KOPT-K1 (cell line): ENCODE data around the gene SLC25A45.
A peak's percentile ranks its signal among the peaks of the same experiment; 100 is the strongest.
"Not testable (repeated sequence)": the region's sequence is repeated elsewhere in the genome, so short reads cannot be mapped to it uniquely, and the experiment has no call there.

Experiments used
- H3K27ac ChIP-seq: fragments of 200-600 bp; sonication (generic); 2 replicates; pipeline ENCODE4 v1.5.1; 2016; ENCODE audit warnings: antibody characterized with exemption, mild to moderate bottlenecking, low read depth, low read length; ENCODE audit not compliant: poor library complexity, severe bottlenecking
- H3K36me3 ChIP-seq: fragments of 200-600 bp; sonication (generic); 2 replicates; pipeline ENCODE4 v1.5.1; 2017; ENCODE audit warnings: antibody characterized with exemption, mild to moderate bottlenecking, low read length, moderate library complexity; ENCODE audit not compliant: insufficient read depth
- H3K9me3 ChIP-seq: fragments of 200-600 bp; sonication (generic); 2 replicates; pipeline ENCODE4 v1.5.1; 2017; ENCODE audit warnings: antibody characterized with exemption, low read length, mild to moderate bottlenecking; ENCODE audit not compliant: insufficient read depth, poor library complexity, severe bottlenecking

Gene SLC25A45

DNA sequence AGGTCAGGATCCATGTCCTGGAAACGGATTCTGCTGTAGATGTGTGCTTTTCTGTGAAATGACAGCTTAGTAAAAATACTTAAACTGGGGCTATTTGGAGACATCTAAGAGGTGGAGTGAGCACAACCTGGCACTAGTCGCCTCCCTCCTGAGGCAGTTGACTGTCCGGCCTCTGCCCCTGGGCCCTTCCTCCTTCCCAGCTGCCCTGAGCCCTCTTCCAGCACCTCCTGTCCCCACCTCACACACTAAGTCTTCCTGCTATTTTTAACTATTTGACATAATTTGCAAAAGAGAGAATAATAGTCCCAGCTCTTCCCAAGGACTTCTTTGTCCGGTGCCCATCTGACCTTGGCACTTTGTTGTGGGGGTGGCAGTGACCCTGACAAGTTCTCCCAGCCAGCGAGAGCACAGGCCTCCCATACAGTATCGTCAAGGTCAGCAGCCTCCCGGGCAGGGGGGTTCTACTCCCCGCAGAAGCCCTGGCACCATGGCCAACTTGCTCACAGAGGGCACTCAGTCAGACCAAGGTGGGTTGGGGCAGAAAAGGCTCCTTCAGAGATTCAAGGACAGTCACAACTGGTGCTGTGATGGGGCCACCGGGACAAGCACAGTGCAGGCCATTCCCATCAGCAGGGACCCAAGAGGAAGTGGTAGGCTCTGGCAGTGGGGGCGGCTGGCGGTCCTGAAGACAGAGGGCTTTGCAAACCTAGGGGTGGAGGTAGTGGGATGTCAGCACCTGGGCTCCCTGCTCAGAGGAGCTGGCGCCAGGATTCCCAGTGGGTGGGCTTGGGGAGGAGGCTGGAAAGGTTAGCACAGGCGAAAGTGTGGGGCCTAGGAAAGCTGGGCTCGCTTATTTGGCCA, 34.6 kb upstream of the SLC25A45 start:
- Histone ChIP-seq H3K36me3 (peaks cover 13% of the 10 kb centered on the region; the same call in 1 of the 2 replicates), H3K27ac (peak overlapping the region; percentile 99)

DNA sequence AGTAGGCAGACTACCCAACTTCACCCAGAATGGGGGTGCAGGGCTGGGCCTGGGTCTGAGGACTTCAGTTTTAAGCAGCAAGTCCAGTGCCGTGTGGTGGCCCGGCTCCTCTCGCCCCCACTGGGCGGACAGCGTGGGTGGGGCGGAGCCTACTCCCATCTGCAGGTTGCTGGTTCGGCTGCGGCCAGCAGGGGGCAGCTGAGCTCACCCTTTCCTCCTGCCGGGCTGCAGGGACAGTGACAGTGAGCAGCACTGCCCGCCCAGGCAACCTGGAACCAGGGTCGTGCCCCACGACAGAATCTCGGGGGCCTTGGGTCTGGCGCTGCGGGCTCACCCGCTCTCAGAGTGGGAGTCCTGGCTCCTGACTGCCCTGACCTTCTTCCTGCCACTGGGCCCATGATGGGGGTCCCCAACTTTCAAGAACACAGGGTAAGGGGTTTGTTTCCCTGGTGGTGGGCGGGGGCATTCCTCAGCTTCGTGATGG, 33.9 kb upstream of the SLC25A45 start:
- Histone ChIP-seq H3K36me3 (peaks cover 19% of the 10 kb centered on the region), H3K27ac (peak overlapping the region; percentile 99), H3K9me3 (no peaks in the 10 kb centered on the region)

More for the DNA sequence above, 34.6 kb upstream of the SLC25A45 start:
- no peaks in the 10 kb centered on the region for H3K9me3 ChIP-seq

DNA sequence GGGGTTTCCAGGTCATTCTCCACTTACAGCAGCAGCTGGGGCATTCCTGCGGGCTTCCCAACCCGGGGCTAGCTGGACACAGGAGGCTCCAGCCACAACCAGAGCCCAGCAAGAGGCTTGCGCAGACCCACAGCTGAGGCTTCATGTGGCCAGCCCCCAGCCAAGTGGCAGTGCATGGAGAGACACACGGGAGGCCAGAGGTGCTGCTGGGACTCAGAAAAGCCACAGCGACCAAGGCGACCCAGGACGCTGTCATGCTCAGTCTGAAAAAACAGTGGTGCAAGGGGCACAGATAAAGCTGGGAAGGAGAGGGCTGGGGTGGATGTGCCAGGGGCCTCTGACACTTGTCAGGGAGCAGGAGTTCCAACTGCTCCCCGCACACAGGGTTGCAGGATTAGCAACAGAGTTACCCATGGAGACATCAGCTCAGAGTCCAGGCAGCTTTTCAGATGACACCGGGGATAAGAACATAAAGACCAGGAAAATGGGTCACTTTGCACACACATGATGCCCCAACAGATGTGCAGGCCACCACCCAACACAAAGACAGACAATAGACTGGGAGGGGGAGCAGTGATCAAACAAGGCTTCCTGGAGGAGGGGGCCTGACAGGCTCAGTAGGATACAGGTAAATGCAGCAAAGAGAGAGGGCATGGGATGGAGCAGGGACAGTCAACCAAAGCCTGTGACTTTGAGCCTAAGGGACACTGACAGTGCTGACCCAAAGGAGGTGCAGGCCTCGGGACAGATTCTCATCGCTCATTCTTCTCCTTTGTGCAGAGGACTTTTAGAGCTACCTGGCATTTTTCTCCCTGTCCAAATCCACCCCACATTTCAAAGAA, 33.3 kb upstream of the SLC25A45 start:
- H3K9me3 ChIP-seq: no peaks in the 10 kb centered on the region
- H3K27ac ChIP-seq: peak overlapping the region; percentile 99
- peaks cover 26% of the 10 kb centered on the region for H3K36me3 ChIP-seq

DNA sequence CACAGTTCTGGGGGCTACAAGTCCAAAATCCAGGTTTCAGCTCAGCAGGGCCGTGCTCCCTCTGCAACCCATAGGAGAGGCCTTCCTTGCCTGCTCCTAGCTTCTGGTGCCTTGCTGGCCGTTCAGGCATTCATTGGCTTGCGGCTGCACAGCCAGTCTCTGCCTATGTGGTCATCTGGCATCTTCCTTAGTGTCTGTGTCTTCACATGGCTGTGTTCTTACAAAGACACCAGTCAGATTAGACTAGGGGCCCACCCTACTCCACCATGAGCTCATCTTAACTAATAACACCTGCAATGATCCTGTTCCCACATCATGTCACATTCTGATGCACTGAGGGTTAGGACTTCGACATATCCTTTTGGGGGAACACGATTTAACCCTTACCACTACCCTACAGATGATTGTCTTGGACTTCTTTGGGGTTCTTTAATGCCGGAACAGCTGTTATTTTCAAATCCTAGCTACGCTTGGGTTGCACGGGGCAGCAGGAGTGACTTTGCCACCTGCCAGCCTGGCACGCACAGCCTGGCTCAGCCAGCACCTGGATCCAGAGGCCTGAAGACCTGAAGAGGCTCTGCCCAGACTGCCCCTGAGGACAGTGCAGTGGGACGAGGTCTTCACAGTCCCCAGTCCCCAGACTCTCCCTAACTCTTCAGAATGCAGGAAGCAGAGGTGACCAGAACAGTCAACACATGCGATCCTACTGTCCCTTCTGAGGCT, 32.5 kb upstream of the SLC25A45 start:
- Histone ChIP-seq H3K27ac (no peak overlapping the region), H3K36me3 (peaks cover 29% of the 10 kb centered on the region)

DNA sequence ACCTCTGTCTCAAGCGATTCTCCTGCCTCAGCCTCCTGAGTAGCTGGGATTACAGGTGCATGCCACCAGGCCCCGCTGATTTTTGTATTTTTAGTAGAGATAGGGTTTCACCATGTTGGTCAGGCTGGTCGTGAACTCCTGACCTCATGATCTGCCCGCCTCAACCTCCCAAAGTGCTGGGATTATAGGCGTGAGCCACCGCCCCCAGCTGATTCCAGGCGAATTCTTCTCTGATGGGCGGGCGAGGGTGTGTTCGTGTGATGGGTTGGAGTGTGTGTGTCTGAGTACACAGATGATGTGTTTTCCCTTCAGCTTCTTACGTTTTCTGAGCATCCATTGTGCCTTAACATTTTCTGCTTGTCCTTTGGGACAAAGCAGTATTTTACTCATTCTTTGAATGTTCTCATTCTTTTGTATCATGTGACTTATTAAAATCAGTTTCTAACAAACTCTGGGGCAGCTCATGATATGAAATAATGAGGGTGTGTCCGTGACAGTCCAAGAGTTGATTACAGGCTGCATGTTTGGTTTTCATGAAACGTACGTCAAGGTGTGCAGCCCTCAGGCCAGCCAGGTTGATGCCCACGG, 30.7 kb upstream of the SLC25A45 start:
- not testable (repeated sequence) for H3K9me3 ChIP-seq, H3K27ac ChIP-seq
- peaks cover 47% of the 10 kb centered on the region for H3K36me3 ChIP-seq

More for the DNA sequence above, 32.5 kb upstream of the SLC25A45 start:
- no peaks in the 10 kb centered on the region for H3K9me3 ChIP-seq

DNA sequence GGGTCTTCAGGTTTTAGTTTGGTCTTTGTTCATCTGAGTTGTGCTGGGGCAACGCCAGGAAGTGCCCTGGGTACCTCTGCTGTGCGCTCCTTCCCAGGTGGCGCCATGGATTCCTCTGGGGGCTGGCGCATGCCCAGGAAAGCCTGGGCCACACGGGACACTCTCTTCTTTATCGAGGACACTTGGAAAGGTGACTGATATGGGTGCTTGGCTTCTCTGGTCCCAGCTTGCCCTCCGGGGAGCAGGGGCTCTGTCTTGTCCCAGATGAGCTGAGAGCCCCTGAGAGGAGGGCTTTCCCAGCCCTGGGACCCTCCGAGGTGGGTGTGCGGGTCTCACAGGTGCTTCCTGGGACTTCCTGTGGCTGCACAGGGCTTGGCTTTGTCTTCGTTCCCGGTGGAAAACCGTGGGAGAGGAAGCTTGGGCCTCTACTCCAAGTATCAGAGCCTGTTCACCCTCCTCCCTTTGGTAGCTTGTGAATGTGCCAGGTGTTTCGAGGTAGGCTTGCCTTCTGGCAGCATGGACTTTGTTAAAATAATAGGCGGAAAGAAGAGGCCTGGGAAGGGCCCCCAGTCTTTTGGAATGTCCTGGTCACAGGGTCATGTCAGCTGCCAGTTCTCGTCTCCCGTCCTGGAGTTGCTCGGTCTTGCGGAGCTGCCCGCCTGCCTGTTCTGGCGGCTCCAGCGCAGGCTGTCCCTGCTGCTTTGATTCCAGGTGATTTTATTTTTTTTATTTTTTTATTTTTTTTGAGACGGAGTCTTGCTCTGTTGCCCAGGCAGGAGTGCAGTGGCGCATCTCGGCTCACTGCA, 30.0 kb upstream of the SLC25A45 start:
- H3K9me3 ChIP-seq: no peaks in the 10 kb centered on the region
- no peak overlapping the region for H3K27ac ChIP-seq
- peaks cover 54% of the 10 kb centered on the region for H3K36me3 ChIP-seq

DNA sequence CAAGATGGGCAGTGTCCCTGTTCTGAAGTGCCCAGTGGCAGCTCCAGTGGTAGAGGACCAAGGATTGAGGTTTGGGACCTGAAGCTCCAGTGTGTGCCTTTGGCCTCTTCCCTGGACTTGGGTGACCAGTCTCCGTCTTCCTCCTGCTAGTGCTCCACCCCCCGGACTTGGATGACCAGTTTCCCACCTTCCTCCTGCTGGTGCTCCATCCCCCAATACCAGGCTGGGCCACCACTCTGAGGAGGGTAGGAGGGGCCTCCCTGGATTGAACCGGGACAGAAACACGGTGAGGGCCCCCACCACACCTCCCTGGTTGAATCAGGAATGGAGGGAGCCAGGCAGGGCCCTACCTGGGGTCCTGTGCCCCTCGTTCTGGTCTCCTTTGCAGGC, 29.2 kb upstream of the SLC25A45 start:
- Histone ChIP-seq H3K27ac (no peak overlapping the region), H3K9me3 (no peaks in the 10 kb centered on the region), H3K36me3 (peaks cover 61% of the 10 kb centered on the region)

DNA sequence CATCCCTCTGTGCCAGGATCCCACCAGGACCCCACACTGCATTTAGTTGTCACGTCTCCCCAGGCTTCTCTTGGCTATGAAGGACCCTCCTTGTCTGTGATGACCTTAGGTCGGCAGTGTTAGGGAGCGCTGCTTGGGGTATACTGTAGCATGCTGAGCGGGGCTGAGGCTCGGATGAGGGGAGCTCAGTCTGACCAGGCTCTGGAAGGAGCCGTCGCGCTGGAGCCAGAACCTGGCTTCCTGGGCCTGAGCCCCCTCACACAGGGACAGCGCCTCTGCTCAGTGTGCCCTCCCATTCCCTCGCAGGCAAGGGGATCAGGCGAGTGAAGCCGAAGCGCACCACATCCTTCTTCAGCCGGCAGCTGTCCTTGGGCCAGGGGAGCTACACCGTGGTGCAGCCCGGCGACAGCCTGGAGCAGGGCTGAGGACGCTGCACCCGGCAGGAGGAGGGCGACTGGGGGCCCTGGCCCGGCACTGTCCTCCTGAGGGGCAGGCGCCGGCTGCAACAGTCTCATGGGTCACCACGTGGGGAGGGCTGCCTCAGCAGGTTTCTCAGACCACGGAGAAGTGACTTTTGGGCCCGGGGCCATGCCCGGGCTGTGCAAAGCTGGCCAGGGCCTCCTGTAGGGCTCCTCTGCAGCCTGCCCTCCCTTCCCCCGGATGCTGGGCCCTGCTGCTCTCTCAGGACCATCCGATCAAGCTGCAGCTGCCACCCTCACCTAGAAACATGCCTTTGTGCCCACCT, 28.7 kb upstream of the SLC25A45 start:
- H3K36me3 ChIP-seq: peaks cover 64% of the 10 kb centered on the region
- no peak overlapping the region for H3K27ac ChIP-seq
- H3K9me3 ChIP-seq: no peaks in the 10 kb centered on the region

DNA sequence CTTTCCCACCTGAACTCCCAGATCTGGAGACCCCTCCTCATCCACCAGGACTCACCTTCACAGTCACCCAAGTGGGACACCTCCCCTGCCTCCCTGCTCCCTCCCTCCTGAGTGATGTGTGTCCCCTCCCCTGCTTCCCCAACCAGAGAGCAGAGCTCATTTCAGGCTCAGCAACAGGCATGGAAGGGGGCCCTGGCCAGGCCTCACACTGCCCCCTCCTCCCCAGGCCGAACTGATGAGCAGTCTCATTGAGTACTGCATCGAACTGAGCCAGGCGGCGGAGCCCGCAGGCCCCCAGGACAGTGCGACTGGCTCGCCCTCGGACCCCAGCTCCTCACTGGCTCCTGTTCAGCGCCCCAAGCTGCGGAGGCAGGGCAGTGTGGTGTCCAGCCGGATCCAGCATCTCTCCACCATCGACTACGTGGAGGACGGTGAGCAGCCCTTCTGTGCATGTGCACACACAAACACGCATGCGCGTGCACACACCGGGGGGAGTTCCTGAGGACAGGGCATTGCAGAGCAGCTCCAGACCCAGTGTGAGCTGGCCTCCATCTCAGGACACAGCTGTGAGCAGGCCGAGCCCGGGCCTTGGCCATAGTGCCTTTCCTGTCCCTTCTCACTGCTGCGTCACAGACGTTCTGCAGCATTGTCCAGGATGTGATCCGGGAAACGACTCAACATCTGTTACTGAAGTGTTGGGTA, 22.3 kb upstream of the SLC25A45 start:
- no peaks in the 10 kb centered on the region for H3K9me3 ChIP-seq
- no peak overlapping the region for H3K27ac ChIP-seq
- H3K36me3 ChIP-seq: peaks cover 85% of the 10 kb centered on the region

DNA sequence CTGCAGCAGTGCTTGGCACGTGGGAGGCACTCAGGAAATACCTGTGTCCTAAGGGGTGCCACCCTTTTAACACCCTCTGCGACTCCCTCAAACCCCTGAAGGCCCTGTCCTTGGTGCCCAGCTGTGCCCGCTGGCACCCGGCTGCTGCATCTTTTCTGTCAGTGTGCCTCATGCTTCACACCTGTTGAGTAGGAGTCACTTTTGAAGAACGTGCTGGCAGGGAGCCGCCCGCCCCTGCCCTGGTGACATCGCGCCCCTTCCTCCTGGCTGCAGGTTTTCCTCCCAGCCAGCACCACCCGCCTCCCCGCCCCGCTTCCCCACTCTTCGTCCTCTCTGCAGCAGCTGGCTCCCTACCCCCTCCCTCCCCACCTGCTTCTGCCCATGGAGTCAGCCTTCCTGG, 21.8 kb upstream of the SLC25A45 start:
- Histone ChIP-seq H3K36me3 (peaks cover 85% of the 10 kb centered on the region), H3K9me3 (no peaks in the 10 kb centered on the region), H3K27ac (no peak overlapping the region)

DNA sequence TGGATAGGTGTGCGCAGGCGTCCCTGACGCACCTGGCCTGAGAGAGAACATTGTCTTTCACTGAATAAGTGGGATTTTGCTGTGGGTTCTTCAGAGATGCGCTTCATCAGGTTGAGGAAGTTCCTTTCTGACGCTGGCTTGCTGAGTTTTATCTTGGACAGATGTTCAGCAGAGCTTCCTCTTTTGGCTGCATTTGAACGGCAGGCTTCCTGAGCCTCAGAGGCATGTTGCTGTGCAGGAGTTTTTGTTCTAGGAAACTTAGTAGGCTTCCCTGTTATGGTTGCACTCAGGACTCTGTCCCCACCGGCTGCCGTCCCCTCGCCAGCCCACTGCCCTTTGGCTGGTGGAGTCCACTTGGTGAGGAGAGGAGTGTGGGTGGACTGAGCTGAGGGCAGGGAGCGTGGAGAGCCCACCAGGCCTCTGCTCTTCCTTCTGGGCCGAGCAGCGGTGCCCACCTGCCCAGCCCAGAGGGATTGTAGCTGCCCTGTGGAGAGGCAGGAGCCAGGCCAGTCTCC, 21.2 kb upstream of the SLC25A45 start:
- H3K36me3 ChIP-seq: peaks cover 84% of the 10 kb centered on the region
- H3K27ac ChIP-seq: no peak overlapping the region
- no peaks in the 10 kb centered on the region for H3K9me3 ChIP-seq

DNA sequence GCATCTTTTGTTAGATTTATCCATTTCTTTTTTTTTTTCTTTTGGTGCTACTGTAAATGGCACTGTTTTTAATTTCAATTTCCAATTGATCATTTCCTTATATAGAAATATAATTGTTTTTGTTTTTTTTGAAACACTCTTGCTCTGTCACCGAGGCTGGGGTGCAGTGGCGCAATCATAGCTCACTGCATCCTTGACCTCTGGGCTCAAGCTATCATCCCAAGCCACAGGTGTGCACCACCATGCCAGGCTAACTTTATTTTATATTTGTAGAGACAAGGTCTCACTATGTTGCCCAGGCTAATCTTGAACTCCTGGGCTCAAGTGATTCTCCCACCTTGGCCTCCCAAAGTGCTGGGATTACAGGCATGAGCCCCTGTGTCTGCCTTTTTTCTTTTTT, 20.3 kb upstream of the SLC25A45 start:
- Histone ChIP-seq H3K9me3 (no peaks in the 10 kb centered on the region), H3K36me3 (peaks cover 84% of the 10 kb centered on the region), H3K27ac (no peak overlapping the region)

DNA sequence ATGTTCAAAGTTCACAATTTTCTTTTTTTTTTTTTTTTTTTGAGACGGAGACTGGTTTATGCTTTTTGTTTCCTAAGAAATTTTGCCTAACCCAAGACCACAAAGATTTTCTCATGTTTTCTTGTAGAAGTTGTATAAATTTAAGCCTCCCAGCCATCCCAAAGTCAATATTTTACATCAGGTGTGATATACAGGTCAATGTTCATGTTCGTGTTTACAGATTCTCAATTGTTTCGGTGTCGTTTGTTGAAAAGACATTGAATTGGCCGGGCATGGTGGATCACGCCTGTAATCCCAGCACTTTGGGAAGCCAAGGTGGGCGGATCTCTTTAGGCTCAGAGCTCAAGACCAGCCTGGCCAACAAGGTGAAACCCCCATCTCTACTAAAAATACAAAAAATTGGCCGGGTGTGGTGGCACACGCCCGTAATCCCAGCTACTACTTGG, 19.4 kb upstream of the SLC25A45 start:
- Histone ChIP-seq H3K9me3 (no peaks in the 10 kb centered on the region), H3K27ac (no peak overlapping the region), H3K36me3 (peaks cover 85% of the 10 kb centered on the region)
